ENCODE measurements around the gene MORN1.

Gene MORN1

DNA sequence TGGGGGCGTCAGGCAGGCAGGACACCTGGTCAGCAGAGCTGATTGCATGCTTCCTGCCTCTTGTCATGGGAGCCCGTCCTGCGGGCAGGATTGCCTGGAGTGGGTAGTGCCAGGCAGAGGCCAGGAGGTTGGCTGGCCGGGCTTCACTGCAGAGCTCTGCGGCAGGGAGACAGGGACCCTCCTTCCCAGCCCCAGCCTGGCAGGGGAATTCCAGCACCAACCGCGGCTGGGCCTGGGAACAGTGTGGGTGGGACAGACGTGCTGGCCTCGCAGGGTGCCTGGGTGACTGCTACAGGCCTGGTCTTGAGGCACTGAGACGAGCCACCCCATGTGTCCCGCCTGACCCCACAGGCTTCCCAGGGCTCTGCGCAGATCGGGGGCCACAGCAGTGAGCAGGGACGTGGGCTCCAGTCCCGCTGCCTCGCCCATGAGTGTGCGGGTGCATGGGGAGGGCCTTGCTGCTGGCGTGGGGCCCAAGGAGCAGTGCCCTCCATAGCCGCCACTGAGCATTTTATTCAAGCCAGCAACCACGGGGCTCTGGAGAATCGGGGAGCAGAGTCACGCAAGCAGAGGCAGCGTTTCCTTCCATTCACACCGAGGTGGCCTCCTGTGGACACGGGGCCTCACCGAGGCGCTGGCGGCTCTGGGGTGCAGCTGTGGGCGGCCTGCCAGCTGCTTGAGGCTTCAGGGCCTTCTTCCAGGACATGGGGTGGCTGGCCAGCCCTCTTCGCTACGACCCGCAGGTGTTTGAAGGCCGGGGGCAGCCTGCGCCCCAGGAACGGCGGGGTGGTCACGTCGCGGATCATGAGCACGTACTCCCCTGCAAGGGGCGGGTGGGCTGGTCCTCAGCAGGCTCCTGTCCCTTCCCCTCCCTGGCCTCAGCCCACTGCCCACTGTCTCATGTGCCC is 70.3 kb downstream of the MORN1 start:
- no peak for DNase-seq (ENCODE audit: low read depth in 2 of 2)

GRCh38 chr1:2320006-2320405 is 71.3 kb downstream of the MORN1 start:
- no peak for DNase-seq (ENCODE audit: low read depth in 2 of 2)

DNA sequence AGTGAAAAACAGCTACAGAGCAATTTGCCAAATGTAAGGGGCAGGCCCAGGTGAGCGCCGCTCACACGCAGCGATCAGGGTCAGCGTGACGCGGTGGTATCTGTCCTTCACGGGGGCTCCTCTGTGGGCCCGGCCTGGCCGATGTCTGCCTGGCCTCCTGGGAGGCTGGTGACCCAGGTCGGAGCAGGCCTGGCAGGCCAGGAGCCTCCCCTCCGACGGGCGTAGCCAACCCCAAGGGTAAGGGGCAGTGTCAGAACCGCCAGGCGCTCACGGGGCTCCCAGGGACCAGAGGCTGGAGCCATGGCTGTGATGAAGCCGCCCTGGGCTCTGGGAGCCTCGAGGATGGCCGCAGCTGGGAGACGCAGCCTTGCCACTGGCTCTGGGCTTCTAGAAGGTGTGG is 72.1 kb downstream of the MORN1 start:
- DNase-seq (ENCODE audit: low read depth in 2 of 2) = no peak

DNA sequence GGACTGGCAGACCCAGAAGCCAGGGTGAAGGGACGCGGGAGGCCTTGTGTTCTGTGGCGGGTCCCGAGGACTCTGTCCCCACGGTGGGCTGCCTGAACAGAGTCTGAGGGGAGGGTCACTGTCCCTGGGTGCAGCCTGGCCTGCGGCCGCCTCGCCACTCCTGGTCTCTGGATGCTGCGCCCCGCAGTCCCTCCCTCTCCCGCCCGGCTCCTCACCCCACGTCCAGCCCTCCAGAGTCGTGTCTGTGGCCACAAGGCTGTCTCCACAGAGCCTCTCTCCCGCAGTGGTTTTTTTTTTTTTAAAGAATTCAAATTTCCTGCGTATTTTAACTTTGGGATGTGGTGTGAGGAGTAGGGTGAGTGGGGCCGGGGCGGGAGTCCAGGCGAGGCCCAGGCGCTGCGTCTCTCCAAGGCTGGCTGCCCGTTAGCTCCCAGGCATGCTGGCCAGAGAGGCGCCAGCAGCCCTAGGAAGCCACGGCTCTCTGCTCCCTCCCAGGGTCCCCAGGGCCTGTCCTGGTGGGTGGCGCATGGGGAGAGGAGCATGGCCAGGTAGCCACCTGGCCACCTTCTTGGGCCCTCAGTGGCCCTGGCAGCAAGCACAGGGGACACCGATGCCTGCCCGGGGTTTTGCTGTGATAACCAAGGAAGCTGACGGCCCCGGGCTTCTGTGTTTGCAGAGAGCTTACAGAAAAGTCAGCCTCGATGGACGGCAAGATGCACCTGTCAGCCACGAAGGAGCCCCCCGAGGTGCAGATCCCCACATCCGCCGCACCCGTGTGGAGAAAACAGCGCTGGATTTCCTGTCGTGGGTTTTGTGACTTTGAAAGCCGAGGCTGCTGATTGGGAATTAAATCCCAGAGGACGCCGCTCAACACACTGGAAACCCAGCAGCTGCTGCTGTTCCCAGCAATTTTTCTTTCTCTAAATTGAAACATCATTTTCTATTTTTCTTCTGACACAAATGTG is 72.8 kb downstream of the MORN1 start:
- no peak for DNase-seq (ENCODE audit: low read depth in 2 of 2)

DNA sequence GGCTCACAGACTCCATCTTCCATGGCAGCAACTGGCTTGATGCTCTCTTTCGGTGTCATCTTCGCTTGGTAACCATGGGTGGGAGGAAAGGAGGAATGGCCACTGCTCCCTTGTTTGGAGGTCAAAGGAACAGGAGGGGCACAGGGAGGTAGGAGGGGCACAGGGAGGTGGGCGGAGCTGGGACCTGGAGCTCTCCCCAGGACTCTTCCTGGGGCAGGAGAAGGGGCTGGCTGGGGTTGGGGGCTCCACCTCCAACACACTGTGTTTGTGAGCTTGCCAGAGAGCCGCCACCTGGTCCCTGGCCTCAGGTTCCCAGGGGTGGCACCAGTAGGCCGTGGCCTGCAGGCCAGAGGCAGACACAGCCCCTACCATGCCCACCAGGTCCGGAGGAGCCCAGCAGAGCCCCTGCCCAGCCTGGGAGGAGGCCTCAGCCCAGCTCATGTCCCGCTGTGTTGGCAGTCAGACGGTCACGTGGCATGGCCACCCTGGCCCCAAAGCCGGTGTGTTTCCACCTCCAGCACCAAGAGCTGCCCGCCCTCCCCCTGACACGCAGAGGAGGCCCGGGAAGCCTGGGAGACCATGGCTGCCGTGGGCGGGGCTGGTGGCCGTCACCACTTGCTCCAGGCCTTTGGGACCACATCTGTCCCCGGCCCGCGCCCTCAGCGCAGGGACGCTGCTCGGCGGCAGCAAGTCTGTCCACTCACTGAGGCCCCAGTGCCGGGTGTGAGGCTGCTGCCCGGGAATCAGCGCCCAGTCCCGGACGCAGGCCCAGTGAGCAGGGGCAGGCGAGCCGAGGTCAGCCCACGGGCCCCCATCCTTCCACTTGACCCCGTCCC is 73.9 kb downstream of the MORN1 start:
- no peak for DNase-seq (ENCODE audit: low read depth in 2 of 2)

DNA sequence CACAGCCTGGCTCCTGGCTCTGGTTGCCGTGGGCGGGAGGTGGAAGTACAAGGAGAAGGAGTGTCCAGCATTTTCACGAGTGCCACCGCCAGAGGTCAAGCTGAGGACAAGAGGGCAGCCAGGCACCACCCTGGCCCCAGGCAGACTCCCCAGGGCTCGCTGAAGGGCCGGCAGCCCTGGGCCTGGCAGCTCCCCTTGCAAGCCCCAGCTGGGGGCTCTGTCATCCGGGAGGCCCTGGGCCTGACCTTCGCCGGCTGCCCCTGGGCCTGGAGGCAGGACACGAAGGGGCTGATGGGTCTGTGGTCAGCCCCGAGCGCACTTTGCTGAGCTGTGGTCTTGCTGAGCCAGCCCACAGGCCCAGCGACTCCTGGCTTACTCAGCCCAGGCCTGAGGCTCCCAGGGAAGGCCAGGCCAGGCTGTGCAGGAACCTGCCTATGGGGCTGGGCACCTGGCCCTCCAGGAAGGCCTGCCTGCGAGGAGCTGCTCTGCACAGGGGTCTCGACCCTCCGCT is 74.8 kb downstream of the MORN1 start:
- no peak for DNase-seq (ENCODE audit: low read depth in 2 of 2)

DNA sequence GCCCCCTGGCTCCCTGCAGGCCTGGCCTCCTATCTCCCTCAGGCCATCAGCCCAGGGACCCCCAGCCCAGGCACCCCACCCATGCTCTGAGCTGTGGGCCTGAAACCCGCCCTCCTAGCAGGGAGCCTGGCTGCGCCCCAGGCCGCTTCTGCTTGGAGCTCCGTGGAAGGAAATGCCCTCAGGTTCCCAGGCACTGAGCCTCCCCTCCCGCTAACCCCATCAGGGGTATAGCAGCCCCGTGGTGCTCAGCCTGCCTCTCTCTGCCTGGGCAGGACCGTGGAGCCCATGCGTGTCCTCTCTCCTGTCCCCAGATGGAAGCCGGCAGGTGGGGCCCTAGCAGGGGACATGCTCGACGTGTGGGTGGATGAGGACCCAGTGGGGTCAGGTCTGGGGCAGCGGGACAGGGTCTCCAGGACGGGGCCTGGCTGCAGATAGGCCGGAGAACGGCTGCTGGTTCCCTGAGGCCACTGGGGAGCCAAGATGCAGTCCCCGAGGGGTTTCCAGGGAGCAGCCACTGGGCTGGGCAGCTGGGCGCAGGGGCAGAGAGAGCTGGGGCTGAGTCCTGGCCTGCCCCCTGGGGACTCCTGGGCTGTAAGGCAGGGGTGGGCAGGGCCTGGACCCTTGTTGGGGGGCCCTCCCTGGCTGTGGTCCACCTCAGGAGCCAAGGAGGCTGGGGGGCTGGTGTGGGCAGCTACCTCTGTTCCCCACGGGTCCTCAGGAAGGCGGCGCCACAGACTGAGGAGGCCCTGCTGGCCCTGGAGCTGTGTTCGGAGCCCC is 75.5 kb downstream of the MORN1 start:
- DNase-seq (ENCODE audit: low read depth in 2 of 2) = no peak

- peak in 1 of 2 experiments; percentile 31 for DNase-seq (ENCODE audit: low read depth in 2 of 2)
Measured at GRCh38 chr1:2314803-2315673, 76.3 kb downstream of the MORN1 start.

DNA sequence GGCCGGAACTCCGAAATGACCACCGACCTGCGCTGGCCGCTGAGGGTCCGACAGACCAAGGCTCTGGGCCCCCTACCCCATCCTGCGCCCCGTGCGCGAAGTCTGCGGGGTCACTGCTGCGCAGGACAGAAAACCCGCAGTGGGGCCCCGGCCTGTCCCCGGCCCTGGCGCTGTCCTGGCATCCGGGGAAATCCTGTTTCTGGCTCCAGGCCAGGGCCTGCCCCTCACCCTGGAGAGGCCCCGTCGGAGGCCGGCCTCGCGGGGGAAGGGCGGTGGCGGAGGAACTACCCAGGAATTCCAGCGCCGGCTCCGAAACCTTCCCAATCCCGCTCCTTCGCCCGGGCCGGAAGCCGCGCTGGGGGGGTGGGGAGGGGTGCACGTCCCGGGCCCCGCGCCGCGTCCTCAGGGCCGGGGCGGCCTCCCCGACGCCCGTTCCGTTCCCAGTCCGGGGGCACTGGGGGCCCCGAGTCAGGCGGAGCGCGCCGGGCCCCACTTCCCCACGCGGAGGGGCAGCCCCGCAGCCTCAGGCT is 77.0 kb downstream of the MORN1 start:
- DNase-seq (ENCODE audit: low read depth in 2 of 2) = no peak

DNA sequence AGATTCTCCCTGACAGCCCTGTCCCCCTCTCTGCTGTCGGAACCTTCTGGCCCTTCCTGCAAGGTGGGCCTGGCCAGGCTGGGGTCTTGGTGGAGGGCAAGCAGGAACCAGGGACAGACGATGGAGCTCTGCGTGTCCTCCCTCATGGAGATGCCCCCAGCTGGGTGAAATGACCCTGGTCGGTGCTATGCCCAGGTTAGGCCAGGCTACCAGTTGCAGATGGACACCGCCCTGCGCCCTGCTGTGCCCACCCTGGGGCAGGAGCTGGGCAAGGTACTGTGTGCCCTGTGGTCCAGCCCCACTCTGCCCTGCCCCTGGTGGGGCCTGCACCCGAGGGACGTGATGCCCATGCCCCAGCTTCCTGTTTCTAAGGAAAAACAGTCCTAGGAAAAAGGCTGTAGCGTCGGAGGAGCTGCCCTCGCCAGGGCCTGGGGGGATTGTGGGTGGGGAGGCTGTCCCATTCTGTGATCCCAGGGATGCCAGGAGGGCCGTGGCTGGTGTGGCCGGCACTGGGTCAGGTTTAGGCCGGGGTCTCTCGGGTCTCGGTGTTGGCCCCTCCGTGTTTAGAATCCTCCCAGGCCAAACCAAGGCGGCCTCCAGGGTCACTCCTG is 77.6 kb downstream of the MORN1 start:
- no peak for DNase-seq (ENCODE audit: low read depth in 2 of 2)

DNA sequence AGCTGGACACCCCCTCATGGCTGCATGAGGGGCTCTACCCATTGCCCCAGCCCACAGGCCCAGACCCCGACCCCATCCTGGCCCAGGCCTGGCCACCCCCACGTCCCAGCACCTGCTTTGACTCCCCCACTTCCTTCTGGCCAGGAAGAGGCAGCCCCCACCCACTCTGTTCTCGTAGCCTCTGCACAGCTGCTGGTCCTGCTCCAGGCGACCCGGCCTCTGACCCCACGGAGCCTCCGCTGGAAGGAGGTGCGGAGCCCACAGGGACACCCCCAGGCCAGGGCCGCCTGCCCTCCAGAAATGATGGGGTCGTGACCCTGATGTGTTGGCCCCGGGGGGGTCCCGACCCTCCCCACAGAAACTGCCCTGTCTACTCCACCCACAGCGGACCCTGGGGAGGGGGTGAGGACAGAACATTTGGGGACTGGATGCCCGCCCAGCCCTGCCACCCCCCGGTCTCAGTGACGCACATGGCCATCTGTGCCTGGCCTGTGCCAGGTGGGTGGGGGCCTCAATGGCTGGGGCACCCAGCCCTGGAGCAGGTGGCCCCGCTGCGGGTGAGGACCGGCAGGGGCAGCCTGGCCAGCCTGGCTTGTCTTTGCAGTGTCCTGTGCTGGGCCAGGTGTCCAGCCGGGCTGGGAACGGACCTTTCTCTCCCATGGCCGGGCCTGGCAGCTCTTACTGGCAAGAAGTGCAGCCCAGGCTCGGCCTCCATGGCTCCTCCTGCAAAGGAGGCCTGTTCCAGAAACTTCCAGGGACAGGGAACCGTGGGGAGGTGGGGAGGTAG is 78.6 kb downstream of the MORN1 start:
- no peak for DNase-seq (ENCODE audit: low read depth in 2 of 2)

- no peak for DNase-seq (ENCODE audit: low read depth in 2 of 2)
Measured at GRCh38 chr1:2312160-2312514, 79.2 kb downstream of the MORN1 start.

- peak in 1 of 2 experiments; percentile 42 for DNase-seq (ENCODE audit: low read depth in 2 of 2)
Measured at GRCh38 chr1:2311184-2312032, 79.9 kb downstream of the MORN1 start.

DNA sequence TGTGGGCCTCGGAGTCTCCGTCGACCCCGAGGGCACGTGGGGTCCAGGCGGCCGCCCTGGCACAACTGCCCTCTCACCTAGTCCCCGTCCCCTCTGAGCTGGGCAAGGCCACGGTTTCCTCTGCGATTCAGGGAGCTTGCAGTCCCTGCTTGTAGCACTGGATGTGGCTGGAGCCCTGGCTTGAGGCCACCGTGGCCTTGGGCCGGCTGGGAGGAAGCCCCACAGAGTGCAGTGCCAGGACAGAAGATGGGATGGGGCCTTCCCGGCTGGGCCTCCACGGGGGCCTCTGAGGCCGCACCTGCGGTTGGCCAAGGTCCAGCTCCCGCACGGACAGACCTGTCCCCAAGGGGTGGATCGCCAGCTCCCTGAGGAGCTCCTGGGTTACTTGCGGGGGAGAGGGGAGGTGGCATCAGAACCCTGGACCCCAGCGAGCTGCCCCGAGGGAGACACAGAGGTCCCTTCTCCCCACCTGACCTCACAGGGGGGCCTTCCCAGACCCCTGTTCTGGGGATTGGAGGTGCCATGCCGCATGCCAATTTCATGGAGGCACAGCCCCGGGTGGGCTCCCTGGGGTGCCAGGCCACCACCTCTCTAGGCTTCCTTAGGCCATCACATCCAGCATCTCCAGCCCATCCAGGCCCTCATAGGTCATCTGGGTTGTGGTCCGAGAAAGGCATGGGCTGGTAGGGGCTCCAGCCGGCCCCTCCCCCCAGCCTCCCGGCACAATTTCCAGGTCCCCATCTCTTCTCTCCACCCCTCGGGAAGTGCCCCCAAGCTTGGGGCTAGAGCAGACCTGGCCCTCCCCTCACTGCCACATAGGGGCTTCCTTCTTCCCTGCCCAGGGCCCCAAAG is 80.8 kb downstream of the MORN1 start:
- DNase-seq (ENCODE audit: low read depth in 2 of 2) = no peak

GRCh38 chr1:2308844-2309243 is 82.5 kb downstream of the MORN1 start:
- no peak for DNase-seq (ENCODE audit: low read depth in 2 of 2)

DNA sequence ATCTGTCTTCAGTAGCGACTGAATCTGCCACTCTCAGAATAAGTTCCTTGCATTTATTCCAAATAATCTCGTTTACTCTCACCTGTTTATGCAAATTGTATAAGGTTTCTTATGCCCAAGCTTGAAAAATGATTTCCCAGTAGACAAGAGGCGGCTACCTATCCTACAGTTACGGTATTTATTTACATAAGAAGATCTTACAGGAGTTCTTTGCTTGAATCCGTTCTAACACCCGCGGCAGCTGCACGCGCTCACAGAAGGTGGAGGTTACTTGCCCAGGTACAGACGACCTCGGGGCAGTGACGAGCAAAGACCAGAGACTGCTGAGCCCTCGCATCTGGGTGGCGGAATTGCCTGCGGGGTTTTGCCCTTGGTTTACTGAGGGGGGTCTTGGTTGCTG is 83.4 kb downstream of the MORN1 start:
- DNase-seq (ENCODE audit: low read depth in 2 of 2) = no peak
